Measurements from ENCODE around the gene GPX2. TPM values are rescaled to one million over a fixed set of nuclear protein-coding genes. Genes with fewer than 3 reads are reported as not detected.

The GPX2 gene
- total RNA-seq, 1 donor from 2014 or later = 0.69 TPM

- TF ChIP-seq CTCF (IDR thresholded peaks at IDR 0.05) = no peak
- Histone ChIP-seq H3K36me3 (peaks cover 6% of the 10 kb centered on the region), H3K27ac (no peak overlapping the region), H3K27me3 (no peaks in the 10 kb centered on the region), H3K9me3 (no peaks in the 10 kb centered on the region), H3K4me1 (peaks cover 6% of the 10 kb centered on the region), H3K4me3 (no peak overlapping the region)
- intact Hi-C loops (cut with DNase I) = no loop called here
- ATAC-seq (no peak), DNase-seq (no peak)
These were observed 6.2 kb upstream of the GPX2 start for GRCh38 chr14:64948612-64949210.

DNA sequence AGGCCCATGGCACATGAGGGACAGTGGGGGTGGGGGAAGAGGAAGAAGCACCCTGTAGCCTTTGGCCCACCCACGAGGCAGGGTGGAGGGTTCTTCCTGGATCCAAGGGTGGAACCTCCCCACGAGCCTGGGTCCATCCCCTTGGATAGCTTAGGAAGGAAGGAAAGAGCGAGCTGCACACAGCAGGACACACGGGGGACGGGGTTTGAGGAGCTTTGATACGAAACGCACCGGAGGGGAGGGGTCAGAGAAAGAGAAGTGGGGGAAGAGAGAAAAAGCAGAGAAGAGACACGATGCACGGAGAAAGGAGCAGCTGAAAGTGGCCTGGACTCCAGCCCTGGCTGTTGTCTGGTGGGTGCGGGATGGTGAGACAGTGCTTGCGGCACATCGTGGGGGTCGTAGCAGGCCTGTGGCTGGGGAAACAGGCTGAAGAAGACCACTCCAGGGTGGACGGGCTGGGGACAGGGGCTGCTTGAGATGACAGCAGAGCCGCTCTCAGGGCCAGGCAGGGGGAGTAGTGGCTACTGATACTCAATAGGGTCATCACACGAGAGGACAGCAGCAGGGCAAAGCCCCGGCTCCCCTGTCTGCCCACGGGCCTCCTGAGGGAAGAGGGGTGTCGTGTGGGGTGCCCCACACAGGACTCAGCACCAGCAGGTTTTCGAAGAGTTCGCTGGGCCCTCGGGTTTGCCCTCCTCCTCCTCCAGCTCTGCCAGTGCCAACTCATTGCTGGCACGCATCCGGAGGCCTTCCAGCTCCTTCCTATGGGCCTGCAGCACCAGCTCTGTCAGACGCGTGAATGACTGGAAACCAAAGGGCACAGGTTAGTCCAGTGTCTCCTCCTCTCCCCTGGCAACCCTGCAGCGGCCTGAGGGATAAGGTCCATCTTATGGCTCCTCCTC is 5.4 kb upstream of the GPX2 start:
- H3K27ac ChIP-seq = no peak overlapping the region
- no peak for ATAC-seq
- no peak for TF ChIP-seq CTCF (IDR thresholded peaks at IDR 0.05)
- H3K4me1 ChIP-seq = peaks cover 6% of the 10 kb centered on the region
- peaks cover 7% of the 10 kb centered on the region for H3K36me3 ChIP-seq
- H3K9me3 ChIP-seq = no peaks in the 10 kb centered on the region
- H3K27me3 ChIP-seq = no peaks in the 10 kb centered on the region
- no peak for DNase-seq
- no peak overlapping the region for H3K4me3 ChIP-seq
- intact Hi-C loops (cut with DNase I) = no loop called here

DNA sequence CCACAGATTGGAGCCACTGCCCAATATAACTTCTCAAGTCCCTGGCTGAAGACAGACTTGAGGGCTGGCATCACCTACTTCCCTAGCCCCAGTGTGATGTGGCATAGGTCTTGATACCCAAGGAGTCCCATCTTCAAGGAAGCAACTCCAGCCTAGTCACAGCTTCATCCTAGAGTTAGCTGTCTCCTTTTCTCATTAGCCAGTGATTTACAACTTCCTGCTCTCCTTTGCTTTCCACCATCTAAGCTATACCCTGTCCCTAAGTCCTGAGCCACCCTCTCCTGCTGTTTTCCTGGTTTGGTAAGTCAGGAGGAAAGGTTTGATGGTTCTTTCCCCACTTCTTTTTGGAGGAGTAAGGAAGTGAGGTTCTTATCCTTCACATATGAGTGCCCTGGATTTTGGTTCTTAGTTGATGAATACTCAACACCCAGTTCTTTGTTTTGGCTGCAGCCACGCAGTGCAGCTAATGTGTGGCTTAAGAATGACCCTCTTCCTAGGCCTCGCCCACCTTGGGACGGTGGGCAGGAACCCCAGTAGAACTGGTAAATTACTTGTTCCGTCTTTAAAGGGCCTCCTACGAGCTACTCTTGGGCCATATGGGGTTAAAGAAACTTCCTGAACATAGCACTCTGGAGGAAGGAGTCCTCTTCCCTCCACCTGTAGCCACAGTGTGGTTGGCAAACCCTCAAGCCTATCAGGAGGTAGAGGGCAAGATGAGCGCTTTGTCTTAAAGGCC is 3.9 kb upstream of the GPX2 start:
- Histone ChIP-seq H3K27me3 (no peaks in the 10 kb centered on the region), H3K9me3 (no peaks in the 10 kb centered on the region), H3K36me3 (peaks cover 9% of the 10 kb centered on the region), H3K4me1 (peaks cover 6% of the 10 kb centered on the region), H3K4me3 (no peak overlapping the region), H3K27ac (no peak overlapping the region)
- intact Hi-C loops (cut with DNase I) = no loop called here
- DNase-seq (no peak), ATAC-seq (no peak)
- no peak for TF ChIP-seq CTCF (IDR thresholded peaks at IDR 0.05)

- intact Hi-C loops (cut with DNase I) = no loop called here
- no peak for ATAC-seq
These were observed 3.1 kb upstream of the GPX2 start for GRCh38 chr14:64945431-64946178.

More at GRCh38 chr14:64945431-64946178, 3.1 kb upstream of the GPX2 start:
- H3K27me3 ChIP-seq = no peaks in the 10 kb centered on the region
- peaks cover 6% of the 10 kb centered on the region for H3K4me1 ChIP-seq
- H3K4me3 ChIP-seq = no peak overlapping the region
- H3K27ac ChIP-seq = no peak overlapping the region
- TF ChIP-seq CTCF (IDR thresholded peaks at IDR 0.05) = no peak
- no peak for DNase-seq
- H3K9me3 ChIP-seq = no peaks in the 10 kb centered on the region
- H3K36me3 ChIP-seq = peaks cover 18% of the 10 kb centered on the region

Measured in upper lobe of right lung (tissue), 1 donor.